ENCODE measurements around the gene MINDY2. TPM values are rescaled to one million over a fixed set of nuclear protein-coding genes. Genes with fewer than 3 reads are reported as not detected.
A peak's percentile ranks its signal among the peaks of the same experiment; 100 is the strongest.
"Not testable (repeated sequence)": the region's sequence is repeated elsewhere in the genome, so short reads cannot be mapped to it uniquely, and the experiment has no call there.

Gene MINDY2
- total RNA-seq, 1 experiment from 2014 or later: 4.7 TPM

GRCh38 chr15:58852347-58852746, 81.2 kb downstream of the MINDY2 start:
- Histone ChIP-seq H3K4me3 (no peak overlapping the region), H3K27me3 (no peaks in the 10 kb centered on the region), H3K9me3 (no peaks in the 10 kb centered on the region), H3K36me3 (peaks cover 8% of the 10 kb centered on the region)
- no peak for DNase-seq

GRCh38 chr15:58854593-58854992, 83.5 kb downstream of the MINDY2 start:
- Histone ChIP-seq H3K9me3 (no peaks in the 10 kb centered on the region), H3K36me3 (0 out of 2 replicates have a peak, but pooled peaks cover 2% of the 10 kb centered on the region), H3K27me3 (no peaks in the 10 kb centered on the region), H3K4me3 (no peak overlapping the region)
- no peak for DNase-seq

GRCh38 chr15:58856086-58856485, 85.0 kb downstream of the MINDY2 start:
- Histone ChIP-seq H3K9me3 (no peaks in the 10 kb centered on the region), H3K27me3 (no peaks in the 10 kb centered on the region), H3K36me3 (0 out of 2 replicates have a peak, but pooled peaks cover 2% of the 10 kb centered on the region), H3K4me3 (no peak overlapping the region)
- DNase-seq: no peak

GRCh38 chr15:58856621-58857020, 85.5 kb downstream of the MINDY2 start:
- H3K27me3 ChIP-seq, DNase-seq, H3K36me3 ChIP-seq, H3K9me3 ChIP-seq, H3K4me3 ChIP-seq: not testable (repeated sequence)

GRCh38 chr15:58862326-58862725, 91.2 kb downstream of the MINDY2 start:
- no peak for DNase-seq
- no peaks in the 10 kb centered on the region for H3K9me3 ChIP-seq
- no peak overlapping the region for H3K4me3 ChIP-seq
- H3K36me3 ChIP-seq: no peaks in the 10 kb centered on the region
- no peaks in the 10 kb centered on the region for H3K27me3 ChIP-seq

- Histone ChIP-seq H3K27me3 (no peaks in the 10 kb centered on the region), H3K9me3 (no peaks in the 10 kb centered on the region), H3K36me3 (peaks cover 2% of the 10 kb centered on the region; the same call in 1 of the 2 replicates), H3K4me3 (no peak overlapping the region)
- no peak for DNase-seq
Observed at GRCh38 chr15:58864602-58865424, 93.7 kb downstream of the MINDY2 start.

GRCh38 chr15:58865425-58865880, 94.4 kb downstream of the MINDY2 start:
- H3K4me3 ChIP-seq: no peak overlapping the region
- no peaks in the 10 kb centered on the region for H3K27me3 ChIP-seq
- peaks cover 2% of the 10 kb centered on the region; the same call in 1 of the 2 replicates for H3K36me3 ChIP-seq
- no peak for DNase-seq
- no peaks in the 10 kb centered on the region for H3K9me3 ChIP-seq

GRCh38 chr15:58867926-58868325, 96.8 kb downstream of the MINDY2 start:
- no peak overlapping the region for H3K4me3 ChIP-seq
- H3K27me3 ChIP-seq: no peaks in the 10 kb centered on the region
- DNase-seq: no peak
- H3K9me3 ChIP-seq: no peaks in the 10 kb centered on the region
- peaks cover 2% of the 10 kb centered on the region; the same call in 1 of the 2 replicates for H3K36me3 ChIP-seq

GRCh38 chr15:58870451-58870850, 99.3 kb downstream of the MINDY2 start:
- Histone ChIP-seq H3K36me3 (peaks cover 2% of the 10 kb centered on the region; the same call in 1 of the 2 replicates), H3K27me3 (no peaks in the 10 kb centered on the region), H3K9me3 (no peaks in the 10 kb centered on the region), H3K4me3 (no peak overlapping the region)
- no peak for DNase-seq

GRCh38 chr15:58873267-58873666, 102.2 kb downstream of the MINDY2 start:
- Histone ChIP-seq H3K9me3 (no peaks in the 10 kb centered on the region), H3K27me3 (no peaks in the 10 kb centered on the region), H3K4me3 (no peak overlapping the region), H3K36me3 (peaks cover 18% of the 10 kb centered on the region)
- peak; percentile 72 for DNase-seq

- Histone ChIP-seq H3K4me3 (no peak overlapping the region), H3K36me3 (peaks cover 37% of the 10 kb centered on the region), H3K9me3 (no peaks in the 10 kb centered on the region), H3K27me3 (no peaks in the 10 kb centered on the region)
- no peak for DNase-seq
Observed at GRCh38 chr15:58875343-58875742, 104.2 kb downstream of the MINDY2 start.

- Histone ChIP-seq H3K27me3 (no peaks in the 10 kb centered on the region), H3K4me3 (no peak overlapping the region), H3K9me3 (no peaks in the 10 kb centered on the region), H3K36me3 (peaks cover 48% of the 10 kb centered on the region)
- no peak for DNase-seq
Observed at GRCh38 chr15:58876306-58877106, 105.4 kb downstream of the MINDY2 start.

- peaks cover 63% of the 10 kb centered on the region for H3K36me3 ChIP-seq
- no peak for DNase-seq
Observed at GRCh38 chr15:58877999-58878825, 107.1 kb downstream of the MINDY2 start.

GRCh38 chr15:58880320-58880719, 109.2 kb downstream of the MINDY2 start:
- no peak for DNase-seq
- Histone ChIP-seq H3K9me3 (no peaks in the 10 kb centered on the region), H3K36me3 (peaks cover 84% of the 10 kb centered on the region), H3K4me3 (no peak overlapping the region), H3K27me3 (no peaks in the 10 kb centered on the region)

More at GRCh38 chr15:58877999-58878825, 107.1 kb downstream of the MINDY2 start:
- Histone ChIP-seq H3K27me3 (no peaks in the 10 kb centered on the region), H3K9me3 (no peaks in the 10 kb centered on the region), H3K4me3 (no peak overlapping the region)

- peaks cover 94% of the 10 kb centered on the region for H3K36me3 ChIP-seq
- no peak overlapping the region for H3K4me3 ChIP-seq
- no peaks in the 10 kb centered on the region for H3K27me3 ChIP-seq
- H3K9me3 ChIP-seq: no peaks in the 10 kb centered on the region
- DNase-seq: no peak
Observed at GRCh38 chr15:58882243-58882642, 111.1 kb downstream of the MINDY2 start.

GRCh38 chr15:58883926-58884325, 112.8 kb downstream of the MINDY2 start:
- H3K4me3 ChIP-seq, DNase-seq, H3K27me3 ChIP-seq, H3K9me3 ChIP-seq: not testable (repeated sequence)
- H3K36me3 ChIP-seq: peaks cover 95% of the 10 kb centered on the region

Data from MG63 (cell line).